HepG2 (cell line): Measurements from ENCODE around the gene TEDC1.

ENCODE experiments used
- CREB1 ChIP-seq, 2 experiments: fragments of 450-650 bp in 1 of 2; IDR thresholded peaks; 2 replicates each; pipeline ENCODE4 v1.6.1; 2016 to 2017; ENCODE audit warnings: control low read depth in 1 of 2, mild to moderate bottlenecking in 1 of 2, missing compliant biosample characterization in 1 of 2, missing genetic modification characterization in 1 of 2
- EZH2 ChIP-seq: conservative IDR thresholded peaks from 2 replicates; pipeline ENCODE4 v1.6.1; 2012; ENCODE audit warnings: mild to moderate bottlenecking, low read depth, low read length, moderate library complexity
- HNRNPLL ChIP-seq: fragments of 200-400 bp; formaldehyde crosslinking; IDR thresholded peaks from 2 replicates; pipeline ENCODE4 v1.6.1; 2017; ENCODE audit warnings: mild to moderate bottlenecking, low read depth, low read length; ENCODE audit not compliant: poor library complexity, severe bottlenecking
- ISL2 ChIP-seq: sonication (generic); formaldehyde crosslinking; IDR thresholded peaks from 2 replicates; pipeline ENCODE4 v1.5.0; 2020; ENCODE audit warnings: missing genetic modification reagents
- PHF5A ChIP-seq: IDR thresholded peaks from one replicate; pipeline ENCODE4 v1.6.1; 2018; ENCODE audit warnings: low read depth, missing genetic modification reagents; ENCODE audit not compliant: unreplicated experiment
- ZFP1 ChIP-seq: IDR thresholded peaks from 2 replicates; pipeline ENCODE4 v1.6.1; 2016
- TF ChIP-seq, protein P1 (sequence below), 2 experiments: sonication (generic) in 1 of 2; formaldehyde crosslinking in 1 of 2; IDR thresholded peaks; 2 replicates each; pipeline versions ENCODE4 v1.4.0 to v1.6.1; 2016 to 2020; ENCODE audit warnings: borderline replicate concordance in 1 of 2, low read depth in 1 of 2, mild to moderate bottlenecking in 1 of 2, missing genetic modification reagents in 1 of 2
- TF ChIP-seq, protein P2 (sequence below), 2 experiments: sonication (generic) in 1 of 2; formaldehyde crosslinking in 1 of 2; IDR thresholded peaks; 2 replicates each; pipeline versions ENCODE4 v1.5.1 to v1.6.1; 2011 to 2020; ENCODE audit warnings: borderline replicate concordance in 1 of 2, low read depth in 1 of 2, low read length in 1 of 2, mild to moderate bottlenecking in 1 of 2, missing genetic modification reagents in 1 of 2, moderate library complexity in 1 of 2
- TF ChIP-seq, protein P3 (sequence below): IDR thresholded peaks from 2 replicates; pipeline ENCODE4 v1.6.1; 2016
- TF ChIP-seq, protein P4 (sequence below): sonication (generic); formaldehyde crosslinking; IDR thresholded peaks from 2 replicates; pipeline ENCODE4 v1.5.1; 2020; ENCODE audit warnings: mild to moderate bottlenecking, missing genetic modification reagents, moderate library complexity

DNA sequence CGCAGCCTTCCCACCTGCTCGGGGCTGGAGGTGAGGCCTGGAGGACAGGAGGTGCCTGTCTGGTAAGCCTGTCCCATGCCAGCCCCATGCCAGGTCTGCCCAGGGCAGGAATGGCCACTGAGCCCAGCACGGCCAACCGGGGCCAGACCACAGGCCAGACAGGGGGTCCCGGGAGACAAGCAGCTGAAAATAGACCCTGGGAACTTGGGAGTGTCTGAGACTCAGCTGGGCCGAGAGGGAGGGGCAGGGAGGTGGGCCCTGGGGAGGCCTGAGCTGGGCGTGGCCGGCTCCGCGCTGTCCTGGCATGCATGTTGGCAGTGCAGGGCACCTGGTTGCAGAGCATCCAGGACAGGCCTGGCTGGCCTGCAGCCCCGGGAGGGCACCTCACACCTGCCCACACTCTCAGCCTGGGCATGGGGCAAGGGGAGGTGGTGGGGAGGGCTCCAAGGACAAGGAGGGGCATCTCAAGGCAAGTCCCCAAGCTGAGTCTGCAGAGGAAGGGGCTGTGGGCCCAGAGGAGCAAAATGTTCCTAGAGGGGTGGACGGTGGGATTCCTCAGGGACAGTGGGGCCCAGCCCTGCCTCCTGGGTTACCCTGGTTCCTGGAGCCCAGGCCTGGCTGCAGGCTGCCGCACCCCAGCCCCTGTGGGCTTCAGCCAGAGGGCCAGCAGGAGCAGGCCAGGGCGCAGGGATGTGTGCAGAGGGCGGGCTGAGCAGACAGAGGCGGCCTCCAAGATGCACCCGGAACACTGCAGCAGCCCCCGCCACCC is 7.6 kb upstream of the TEDC1 start:
- TF ChIP-seq ISL2 (no peak), PHF5A (CRISPR knock-in tag) (no peak), EZH2 (no peak), ZFP1 (no peak), CREB1 (IDR thresholded peaks at IDR 0.05) (no peak), CREB1 (CRISPR knock-in tag; IDR thresholded peaks at IDR 0.05) (no peak), HNRNPLL (no peak)
- TF ChIP-seq, protein P1, sequence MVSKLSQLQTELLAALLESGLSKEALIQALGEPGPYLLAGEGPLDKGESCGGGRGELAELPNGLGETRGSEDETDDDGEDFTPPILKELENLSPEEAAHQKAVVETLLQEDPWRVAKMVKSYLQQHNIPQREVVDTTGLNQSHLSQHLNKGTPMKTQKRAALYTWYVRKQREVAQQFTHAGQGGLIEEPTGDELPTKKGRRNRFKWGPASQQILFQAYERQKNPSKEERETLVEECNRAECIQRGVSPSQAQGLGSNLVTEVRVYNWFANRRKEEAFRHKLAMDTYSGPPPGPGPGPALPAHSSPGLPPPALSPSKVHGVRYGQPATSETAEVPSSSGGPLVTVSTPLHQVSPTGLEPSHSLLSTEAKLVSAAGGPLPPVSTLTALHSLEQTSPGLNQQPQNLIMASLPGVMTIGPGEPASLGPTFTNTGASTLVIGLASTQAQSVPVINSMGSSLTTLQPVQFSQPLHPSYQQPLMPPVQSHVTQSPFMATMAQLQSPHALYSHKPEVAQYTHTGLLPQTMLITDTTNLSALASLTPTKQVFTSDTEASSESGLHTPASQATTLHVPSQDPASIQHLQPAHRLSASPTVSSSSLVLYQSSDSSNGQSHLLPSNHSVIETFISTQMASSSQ (IDR thresholded peaks at IDR 0.05; ENCODE audit: low read depth), result no peak
- TF ChIP-seq, protein P1 (CRISPR knock-in tag; IDR thresholded peaks at IDR 0.05; ENCODE audit: borderline replicate concordance), result no peak
- TF ChIP-seq, protein P2, sequence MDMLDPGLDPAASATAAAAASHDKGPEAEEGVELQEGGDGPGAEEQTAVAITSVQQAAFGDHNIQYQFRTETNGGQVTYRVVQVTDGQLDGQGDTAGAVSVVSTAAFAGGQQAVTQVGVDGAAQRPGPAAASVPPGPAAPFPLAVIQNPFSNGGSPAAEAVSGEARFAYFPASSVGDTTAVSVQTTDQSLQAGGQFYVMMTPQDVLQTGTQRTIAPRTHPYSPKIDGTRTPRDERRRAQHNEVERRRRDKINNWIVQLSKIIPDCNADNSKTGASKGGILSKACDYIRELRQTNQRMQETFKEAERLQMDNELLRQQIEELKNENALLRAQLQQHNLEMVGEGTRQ (IDR thresholded peaks at IDR 0.05; ENCODE audit: low read depth, low read length), result no peak
- TF ChIP-seq, protein P2 (CRISPR knock-in tag; IDR thresholded peaks at IDR 0.05; ENCODE audit: borderline replicate concordance), result no peak
- TF ChIP-seq, protein P3, sequence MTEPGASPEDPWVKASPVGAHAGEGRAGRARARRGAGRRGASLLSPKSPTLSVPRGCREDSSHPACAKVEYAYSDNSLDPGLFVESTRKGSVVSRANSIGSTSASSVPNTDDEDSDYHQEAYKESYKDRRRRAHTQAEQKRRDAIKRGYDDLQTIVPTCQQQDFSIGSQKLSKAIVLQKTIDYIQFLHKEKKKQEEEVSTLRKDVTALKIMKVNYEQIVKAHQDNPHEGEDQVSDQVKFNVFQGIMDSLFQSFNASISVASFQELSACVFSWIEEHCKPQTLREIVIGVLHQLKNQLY, result no peak
- TF ChIP-seq, protein P4, sequence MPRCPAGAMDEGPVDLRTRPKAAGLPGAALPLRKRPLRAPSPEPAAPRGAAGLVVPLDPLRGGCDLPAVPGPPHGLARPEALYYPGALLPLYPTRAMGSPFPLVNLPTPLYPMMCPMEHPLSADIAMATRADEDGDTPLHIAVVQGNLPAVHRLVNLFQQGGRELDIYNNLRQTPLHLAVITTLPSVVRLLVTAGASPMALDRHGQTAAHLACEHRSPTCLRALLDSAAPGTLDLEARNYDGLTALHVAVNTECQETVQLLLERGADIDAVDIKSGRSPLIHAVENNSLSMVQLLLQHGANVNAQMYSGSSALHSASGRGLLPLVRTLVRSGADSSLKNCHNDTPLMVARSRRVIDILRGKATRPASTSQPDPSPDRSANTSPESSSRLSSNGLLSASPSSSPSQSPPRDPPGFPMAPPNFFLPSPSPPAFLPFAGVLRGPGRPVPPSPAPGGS (CRISPR knock-in tag), result no peak
